DMS 273 treated with DMSO at 0.1 percent for 48 hours (cell line): ENCODE data around the gene SCYGR1.
"Not testable (repeated sequence)": the region's sequence is repeated elsewhere in the genome, so short reads cannot be mapped to it uniquely, and the experiment has no call there.

ENCODE experiments used
- DNase-seq: peaks from one replicate; lab custom pipeline; 2025; lab: John Stamatoyannopoulos, UW

Gene SCYGR1

GRCh38 chr2:227402959-227403358 lies 15.2 kb upstream of the SCYGR1 start:
- no peak for DNase-seq

- no peak for DNase-seq
Measured at GRCh38 chr2:227402321-227402720, 14.6 kb upstream of the SCYGR1 start.

GRCh38 chr2:227401550-227401949 lies 13.8 kb upstream of the SCYGR1 start:
- no peak for DNase-seq

- DNase-seq, result no peak
Measured at GRCh38 chr2:227398684-227399670, 11.2 kb upstream of the SCYGR1 start.

GRCh38 chr2:227397562-227397961 lies 9.8 kb upstream of the SCYGR1 start:
- DNase-seq, result no peak

GRCh38 chr2:227395556-227395955 lies 7.8 kb upstream of the SCYGR1 start:
- no peak for DNase-seq

GRCh38 chr2:227394401-227394800 lies 6.7 kb upstream of the SCYGR1 start:
- DNase-seq, result no peak

GRCh38 chr2:227390468-227391256 lies 2.9 kb upstream of the SCYGR1 start:
- DNase-seq, result no peak

- no peak for DNase-seq
Measured at GRCh38 chr2:227389661-227390060, 1.9 kb upstream of the SCYGR1 start.

GRCh38 chr2:227389231-227389630 lies 1.5 kb upstream of the SCYGR1 start:
- DNase-seq, result no peak

- DNase-seq, result no peak
Measured at GRCh38 chr2:227388537-227389011, 825 bp upstream of the SCYGR1 start.

- no peak for DNase-seq
Measured at GRCh38 chr2:227386630-227387029, 1.1 kb downstream of the SCYGR1 start.

GRCh38 chr2:227383686-227384085 lies 4.1 kb downstream of the SCYGR1 start:
- no peak for DNase-seq

GRCh38 chr2:227382241-227382835 lies 5.4 kb downstream of the SCYGR1 start:
- DNase-seq, result not testable (repeated sequence)

- no peak for DNase-seq
Measured at GRCh38 chr2:227379095-227379494, 8.7 kb downstream of the SCYGR1 start, which contains the start of gene TM4SF20. TM4SF20 (minus strand) TSS chr2:227379306; CDS start chr2:227379268, 38 bp downstream.

GRCh38 chr2:227378371-227378782 lies 9.4 kb downstream of the SCYGR1 start:
- no peak for DNase-seq

- no peak for DNase-seq
Measured at GRCh38 chr2:227377467-227378351, 10.0 kb downstream of the SCYGR1 start.

GRCh38 chr2:227376656-227377396 lies 10.9 kb downstream of the SCYGR1 start:
- DNase-seq, result peak; percentile 76

GRCh38 chr2:227374158-227374557 lies 13.6 kb downstream of the SCYGR1 start:
- no peak for DNase-seq

- no peak for DNase-seq
Measured at GRCh38 chr2:227373389-227373788, 14.4 kb downstream of the SCYGR1 start.
